Measurements from ENCODE around the gene INPP5D. TPM values are rescaled to one million over a fixed set of nuclear protein-coding genes. Genes with fewer than 3 reads are reported as not detected.

Gene INPP5D
- total and polyA plus RNA-seq, 7 donors: 1.2 to 4.2 (median 2.8) TPM

- H3K27ac ChIP-seq: no peak overlapping the region
- TF ChIP-seq, protein P1, sequence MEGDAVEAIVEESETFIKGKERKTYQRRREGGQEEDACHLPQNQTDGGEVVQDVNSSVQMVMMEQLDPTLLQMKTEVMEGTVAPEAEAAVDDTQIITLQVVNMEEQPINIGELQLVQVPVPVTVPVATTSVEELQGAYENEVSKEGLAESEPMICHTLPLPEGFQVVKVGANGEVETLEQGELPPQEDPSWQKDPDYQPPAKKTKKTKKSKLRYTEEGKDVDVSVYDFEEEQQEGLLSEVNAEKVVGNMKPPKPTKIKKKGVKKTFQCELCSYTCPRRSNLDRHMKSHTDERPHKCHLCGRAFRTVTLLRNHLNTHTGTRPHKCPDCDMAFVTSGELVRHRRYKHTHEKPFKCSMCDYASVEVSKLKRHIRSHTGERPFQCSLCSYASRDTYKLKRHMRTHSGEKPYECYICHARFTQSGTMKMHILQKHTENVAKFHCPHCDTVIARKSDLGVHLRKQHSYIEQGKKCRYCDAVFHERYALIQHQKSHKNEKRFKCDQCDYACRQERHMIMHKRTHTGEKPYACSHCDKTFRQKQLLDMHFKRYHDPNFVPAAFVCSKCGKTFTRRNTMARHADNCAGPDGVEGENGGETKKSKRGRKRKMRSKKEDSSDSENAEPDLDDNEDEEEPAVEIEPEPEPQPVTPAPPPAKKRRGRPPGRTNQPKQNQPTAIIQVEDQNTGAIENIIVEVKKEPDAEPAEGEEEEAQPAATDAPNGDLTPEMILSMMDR (IDR thresholded peaks at IDR 0.05): no peak
- peaks cover 5% of the 10 kb centered on the region for H3K4me1 ChIP-seq
- ATAC-seq (no peak), DNase-seq (no peak)
- peak overlapping the region; percentile 60 for H3K4me3 ChIP-seq
- intact Hi-C loops (cut with DNase I): no loop called here
- H3K27me3 ChIP-seq (ENCODE audit: insufficient read depth in 3 of 3, low read length in 2 of 3): no peaks in the 10 kb centered on the region
- no peaks in the 10 kb centered on the region for H3K9me3 ChIP-seq
- 59 to 72% (median 61%) methylated on average over 4 of the region's 4 CpGs for WGBS, 3 donors
- no peaks in the 10 kb centered on the region for H3K36me3 ChIP-seq (ENCODE audit: insufficient read depth in 1 of 2, low read depth in 1 of 2)
Measured at GRCh38 chr2:233062451-233062850, 2.3 kb downstream of the INPP5D start.

- TF ChIP-seq, protein P1 (IDR thresholded peaks at IDR 0.05): no peak
- ATAC-seq (no peak), DNase-seq (no peak)
- H3K4me1 ChIP-seq: peaks cover 5% of the 10 kb centered on the region
- no peak overlapping the region for H3K27ac ChIP-seq
- H3K9me3 ChIP-seq: no peaks in the 10 kb centered on the region
- H3K27me3 ChIP-seq (ENCODE audit: insufficient read depth in 3 of 3, low read length in 2 of 3): no peaks in the 10 kb centered on the region
- peak overlapping the region; percentile 60 for H3K4me3 ChIP-seq
- intact Hi-C loops (cut with DNase I): no loop called here
- no peaks in the 10 kb centered on the region for H3K36me3 ChIP-seq (ENCODE audit: insufficient read depth in 1 of 2, low read depth in 1 of 2)
- WGBS, 3 donors: 83 to 96% (median 87%) methylated on average over 6 of the region's 6 CpGs
Measured at GRCh38 chr2:233062946-233063268, 2.8 kb downstream of the INPP5D start.

DNA sequence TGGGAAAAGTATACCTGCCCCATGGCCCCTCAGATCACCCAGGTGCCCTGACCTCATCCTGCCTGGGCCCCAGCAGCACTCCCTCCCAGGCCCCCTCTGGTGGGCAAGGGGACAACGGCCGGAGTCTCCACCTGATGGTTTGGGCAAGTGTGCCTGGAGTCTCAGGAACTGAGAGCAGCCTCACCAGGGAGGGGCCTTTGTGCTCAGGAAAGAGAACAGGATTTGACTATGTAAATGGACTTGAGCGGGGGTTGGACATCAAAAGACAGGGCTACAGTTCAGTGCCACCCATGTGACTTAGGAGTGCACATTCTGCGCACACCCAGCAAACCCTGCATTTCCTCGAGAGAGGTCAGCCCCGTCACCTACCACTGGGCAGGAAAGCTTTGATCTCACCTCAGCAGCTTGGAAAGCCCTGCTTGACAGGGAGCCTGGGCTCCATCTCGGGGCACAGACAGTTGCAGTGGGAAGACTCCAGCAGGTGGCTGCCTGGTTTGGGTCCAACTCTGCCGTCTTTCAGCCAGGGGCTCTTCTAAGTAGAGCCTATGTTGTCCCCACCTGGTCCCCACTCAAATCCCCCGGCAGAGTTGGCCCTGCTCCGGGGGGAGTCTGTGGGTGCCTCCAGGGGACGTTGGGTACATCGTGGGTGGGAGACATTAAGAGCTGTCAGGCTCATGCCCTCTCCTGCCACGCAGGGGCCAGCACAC lies 3.3 kb downstream of the INPP5D start:
- WGBS, 3 donors: 63 to 69% (median 63%) methylated on average over 13 of the region's 13 CpGs
- peaks cover 5% of the 10 kb centered on the region for H3K4me1 ChIP-seq
- H3K9me3 ChIP-seq: no peaks in the 10 kb centered on the region
- H3K36me3 ChIP-seq (ENCODE audit: insufficient read depth in 1 of 2, low read depth in 1 of 2): no peaks in the 10 kb centered on the region
- TF ChIP-seq, protein P1 (IDR thresholded peaks at IDR 0.05): no peak
- ATAC-seq: no peak
- no peaks in the 10 kb centered on the region for H3K27me3 ChIP-seq (ENCODE audit: insufficient read depth in 3 of 3, low read length in 2 of 3)
- peak overlapping the region; percentile 60 for H3K4me3 ChIP-seq
- DNase-seq: no peak
- no peak overlapping the region for H3K27ac ChIP-seq
- intact Hi-C loops (cut with DNase I): no loop called here

DNA sequence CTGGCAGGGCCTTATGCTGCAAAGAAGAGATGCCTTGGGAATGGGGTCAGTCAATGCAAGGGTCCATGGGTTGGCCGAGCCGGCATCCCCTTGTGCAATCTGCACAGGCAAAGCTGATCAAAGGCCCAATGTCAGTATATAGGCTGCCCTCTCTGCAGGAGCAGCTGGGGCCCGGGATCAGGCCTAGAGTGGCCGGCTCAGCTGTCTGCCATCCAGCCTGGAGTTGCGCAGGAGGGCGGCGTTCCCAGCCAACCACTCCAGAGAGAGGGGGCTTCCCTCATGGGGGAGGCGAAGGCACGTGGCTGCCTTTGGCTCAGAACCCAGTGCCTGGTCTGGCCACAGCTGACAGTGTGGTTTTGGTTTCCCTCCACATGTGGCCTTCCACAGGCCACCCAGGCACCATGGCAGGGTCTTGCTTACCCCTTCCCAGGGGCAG lies 3.9 kb downstream of the INPP5D start:
- no peaks in the 10 kb centered on the region for H3K27me3 ChIP-seq (ENCODE audit: insufficient read depth in 3 of 3, low read length in 2 of 3)
- TF ChIP-seq, protein P1 (IDR thresholded peaks at IDR 0.05): no peak
- intact Hi-C loops (cut with DNase I): no loop called here
- H3K9me3 ChIP-seq: no peaks in the 10 kb centered on the region
- ATAC-seq (no peak), DNase-seq (no peak)
- H3K4me3 ChIP-seq: no peak overlapping the region
- H3K4me1 ChIP-seq: peaks cover 5% of the 10 kb centered on the region
- no peak overlapping the region for H3K27ac ChIP-seq
- 56 to 65% (median 58%) methylated on average over 9 of the region's 9 CpGs for WGBS, 3 donors
- no peaks in the 10 kb centered on the region for H3K36me3 ChIP-seq (ENCODE audit: insufficient read depth in 1 of 2, low read depth in 1 of 2)
